Natural killer cell (primary cell): ENCODE data around the gene PTPRM. TPM values are rescaled to one million over a fixed set of nuclear protein-coding genes. Genes with fewer than 3 reads are reported as not detected.

Experiments
- ATAC-seq, 3 donors: fragments of 150-1000 bp in 2 of 3; fragments of 200-7000 bp in 1 of 3; cut with Tn5 transposase; 1 replicate in 1 of 3; 2 replicates in 2 of 3; pipeline ENCODE4 v1.10.0; 2021; ENCODE audit warnings: mild to moderate bottlenecking in 2 of 3, moderate library complexity in 2 of 3
- DNase-seq, 2 donors: peaks; one replicate each; pipeline versions ENCODE4 v3.0.0 to v3.0.0-alpha.2; 2013 to 2021; ENCODE audit warnings: mixed read lengths in 1 of 2
- H3K27ac ChIP-seq: one replicate; pipeline ENCODE4 v1.5.1; 2013; ENCODE audit warnings: mild to moderate bottlenecking, low read length
- H3K27me3 ChIP-seq: one replicate; pipeline ENCODE4 v1.6.1; 2013; ENCODE audit warnings: low read length; ENCODE audit not compliant: control insufficient read depth, insufficient read depth
- H3K36me3 ChIP-seq: one replicate; pipeline ENCODE4 v1.6.1; 2013; ENCODE audit warnings: low read length; ENCODE audit not compliant: control insufficient read depth, insufficient read depth
- H3K4me1 ChIP-seq: one replicate; pipeline ENCODE4 v1.6.1; 2013; ENCODE audit warnings: low read length; ENCODE audit not compliant: control insufficient read depth, insufficient read depth
- H3K4me3 ChIP-seq: one replicate; pipeline ENCODE4 v1.5.1; 2013; ENCODE audit warnings: low read length
- H3K9me3 ChIP-seq: one replicate; pipeline ENCODE4 v1.6.1; 2013; ENCODE audit warnings: low read length; ENCODE audit not compliant: control insufficient read depth, insufficient read depth
- H3K27ac Mint-ChIP-seq, 2 donors: one replicate each; pipeline ENCODE4 v1.8.0; 2022; ENCODE audit warnings: mild to moderate bottlenecking in 2 of 2, mixed read lengths in 2 of 2, moderate library complexity in 1 of 2
- H3K27me3 Mint-ChIP-seq, 2 donors: one replicate each; pipeline ENCODE4 v1.8.0; 2022; ENCODE audit warnings: low read depth in 2 of 2, mixed read lengths in 2 of 2
- H3K36me3 Mint-ChIP-seq: one replicate; pipeline ENCODE4 v1.8.0; 2022; ENCODE audit warnings: mixed read lengths
- H3K4me1 Mint-ChIP-seq, 2 donors: one replicate each; pipeline ENCODE4 v1.8.0; 2022; ENCODE audit warnings: mixed read lengths in 2 of 2
- H3K4me3 Mint-ChIP-seq: one replicate; pipeline ENCODE4 v1.8.0; 2022; ENCODE audit warnings: mild to moderate bottlenecking, moderate library complexity, mixed read lengths
- H3K9me3 Mint-ChIP-seq, 2 donors: one replicate each; pipeline ENCODE4 v1.8.0; 2022; ENCODE audit warnings: mixed read lengths in 2 of 2
- CTCF ChIP-seq: fragments of 200-600 bp; IDR thresholded peaks from one replicate; pipeline ENCODE4 v1.8.0; 2022; ENCODE audit warnings: antibody characterized with exemption
- WGBS: methylation state at CpG from one replicate; pipeline ENCODE4 v1.1.7; 2013; ENCODE audit warnings: missing lambda C conversion rate; ENCODE audit not compliant: insufficient coverage; 5-methylcytosine and 5-hydroxymethylcytosine counted together
- intact Hi-C: fragments of 100-400 bp; cut with micrococcal nuclease; formaldehyde crosslinking; loops from one replicate; pipeline ENCODE4 v1.14.2; 2022
- total RNA-seq, 4 donors: library from RNA; stranded (reverse); fragments of 120-200 nt in 1 of 4; gene quantifications; one replicate each; pipeline versions ENCODE4 v1.2.3 to v1.2.4, GENCODE V29; 2013 to 2022

PTPRM gene
- total RNA-seq, 3 donors from 2014 or later (not counting 1 experiment from before 2014, with no cell fraction given) = 5.0 to 13.2 (median 12.1) TPM

GRCh38 chr18:7678801-7679200 is 111.7 kb downstream of the PTPRM start:
- no peak overlapping the region for H3K27ac ChIP-seq
- no peak overlapping the region for H3K4me3 ChIP-seq
- no peaks in the 10 kb centered on the region for H3K27me3 Mint-ChIP-seq
- no peak overlapping the region for H3K27ac Mint-ChIP-seq
- ATAC-seq (no peak), DNase-seq (no peak)
- no peak for TF ChIP-seq CTCF
- no peaks in the 10 kb centered on the region for H3K36me3 ChIP-seq
- no peak overlapping the region for H3K4me3 Mint-ChIP-seq
- no peaks in the 10 kb centered on the region for H3K4me1 Mint-ChIP-seq
- 41% methylated on average over 3 of the region's 4 CpGs for WGBS
- H3K36me3 Mint-ChIP-seq = no peaks in the 10 kb centered on the region
- no peaks in the 10 kb centered on the region for H3K9me3 Mint-ChIP-seq
- H3K27me3 ChIP-seq = no peaks in the 10 kb centered on the region
- H3K4me1 ChIP-seq = no peaks in the 10 kb centered on the region
- intact Hi-C loops = no loop called here
- H3K9me3 ChIP-seq = no peaks in the 10 kb centered on the region

- no peaks in the 10 kb centered on the region for H3K27me3 Mint-ChIP-seq
These were observed 114.2 kb downstream of the PTPRM start for GRCh38 chr18:7681298-7681697.

GRCh38 chr18:7682321-7682720 is 115.2 kb downstream of the PTPRM start:
- H3K4me1 Mint-ChIP-seq = no peaks in the 10 kb centered on the region
- ATAC-seq = no peak
- H3K27ac Mint-ChIP-seq = no peak overlapping the region
- no peak for TF ChIP-seq CTCF
- H3K27me3 Mint-ChIP-seq = no peaks in the 10 kb centered on the region
- no peaks in the 10 kb centered on the region for H3K36me3 Mint-ChIP-seq
- DNase-seq = no peak
- no peak overlapping the region for H3K4me3 Mint-ChIP-seq
- Histone ChIP-seq H3K36me3 (no peaks in the 10 kb centered on the region), H3K9me3 (no peaks in the 10 kb centered on the region), H3K27me3 (no peaks in the 10 kb centered on the region), H3K4me3 (no peak overlapping the region), H3K4me1 (no peaks in the 10 kb centered on the region), H3K27ac (no peak overlapping the region)
- no peaks in the 10 kb centered on the region for H3K9me3 Mint-ChIP-seq
- intact Hi-C loops = no loop called here

More at GRCh38 chr18:7681298-7681697, 114.2 kb downstream of the PTPRM start:
- WGBS = 59% methylated on average over 3 of the region's 3 CpGs
- Histone ChIP-seq H3K4me1 (no peaks in the 10 kb centered on the region), H3K4me3 (no peak overlapping the region), H3K27ac (no peak overlapping the region), H3K27me3 (no peaks in the 10 kb centered on the region), H3K9me3 (no peaks in the 10 kb centered on the region), H3K36me3 (no peaks in the 10 kb centered on the region)
- ATAC-seq = no peak
- no peaks in the 10 kb centered on the region for H3K9me3 Mint-ChIP-seq
- TF ChIP-seq CTCF = no peak
- no peaks in the 10 kb centered on the region for H3K4me1 Mint-ChIP-seq
- no peak for DNase-seq
- intact Hi-C loops = no loop called here
- no peaks in the 10 kb centered on the region for H3K36me3 Mint-ChIP-seq
- no peak overlapping the region for H3K27ac Mint-ChIP-seq
- H3K4me3 Mint-ChIP-seq = no peak overlapping the region

GRCh38 chr18:7683753-7684152 is 116.6 kb downstream of the PTPRM start:
- Histone ChIP-seq H3K27ac (no peak overlapping the region), H3K36me3 (no peaks in the 10 kb centered on the region), H3K4me3 (no peak overlapping the region), H3K9me3 (no peaks in the 10 kb centered on the region), H3K4me1 (no peaks in the 10 kb centered on the region), H3K27me3 (no peaks in the 10 kb centered on the region)
- TF ChIP-seq CTCF = no peak
- no peak overlapping the region for H3K4me3 Mint-ChIP-seq
- H3K9me3 Mint-ChIP-seq = peaks cover 0 to under 1% of the 10 kb centered on the region in 2 donors
- no peaks in the 10 kb centered on the region for H3K27me3 Mint-ChIP-seq
- ATAC-seq (no peak), DNase-seq (no peak)
- intact Hi-C loops = no loop called here
- 88% methylated on average over 3 of the region's 3 CpGs for WGBS
- H3K4me1 Mint-ChIP-seq = no peaks in the 10 kb centered on the region
- H3K36me3 Mint-ChIP-seq = no peaks in the 10 kb centered on the region
- H3K27ac Mint-ChIP-seq = no peak overlapping the region
